ENCODE results near the gene IRAK1. TPM values are rescaled to one million over a fixed set of nuclear protein-coding genes. Genes with fewer than 3 reads are reported as not detected.
A peak's percentile ranks its signal among the peaks of the same experiment; 100 is the strongest.

The IRAK1 gene
- total RNA-seq, 2 donors from 2014 or later, result 61.1 to 73.9 TPM

GRCh38 chrX:154015581-154016264 is 4.0 kb downstream of the IRAK1 start:
- H3K9ac ChIP-seq (ENCODE audit: extremely low read depth, low read length, poor library complexity, severe bottlenecking), result no peak overlapping the region
- peaks cover 3% of the 10 kb centered on the region for H3K27me3 Mint-ChIP-seq (ENCODE audit: insufficient read depth)
- H3K36me3 Mint-ChIP-seq (ENCODE audit: low read depth), result peaks cover 21% of the 10 kb centered on the region
- no peaks in the 10 kb centered on the region for H3K27me3 ChIP-seq (ENCODE audit: control insufficient read depth, insufficient read depth, low read length, poor library complexity, severe bottlenecking)
- no peaks in the 10 kb centered on the region for H3K9me3 ChIP-seq (ENCODE audit: control insufficient read depth, low read length)
- no peaks in the 10 kb centered on the region for H3K36me3 ChIP-seq (ENCODE audit: control insufficient read depth, insufficient read depth, low read length)
- H3K4me1 Mint-ChIP-seq, result peaks cover 8% of the 10 kb centered on the region
- H3K9me3 Mint-ChIP-seq, result peaks cover 63% of the 10 kb centered on the region
- no peak overlapping the region for H3K4me3 Mint-ChIP-seq
- no peak for DNase-seq
- no peak overlapping the region for H3K4me3 ChIP-seq (ENCODE audit: low read length)
- H3K4me1 ChIP-seq (ENCODE audit: control insufficient read depth, insufficient read depth, low read length), result no peaks in the 10 kb centered on the region
- H3K27ac Mint-ChIP-seq, result peak overlapping the region; percentile 52
- H3K27ac ChIP-seq (ENCODE audit: low read depth, low read length), result no peak overlapping the region
- WGBS, 2 experiments (ENCODE audit: insufficient coverage in 1 of 2, insufficient read length in 1 of 2), result 85 to 89% methylated on average over 3 to 16 of the region's 16 CpGs
- TF ChIP-seq CTCF (conservative IDR thresholded peaks at IDR 0.05), result no peak

GRCh38 chrX:154014429-154015380 is 5.0 kb downstream of the IRAK1 start:
- no peaks in the 10 kb centered on the region for H3K27me3 ChIP-seq (ENCODE audit: control insufficient read depth, insufficient read depth, low read length, poor library complexity, severe bottlenecking)
- Mint-ChIP-seq H3K4me3 (no peak overlapping the region), H3K4me1 (peaks cover 3% of the 10 kb centered on the region), H3K27ac (no peak overlapping the region), H3K27me3 (ENCODE audit: insufficient read depth) (no peaks in the 10 kb centered on the region), H3K9me3 (peaks cover 64% of the 10 kb centered on the region), H3K36me3 (ENCODE audit: low read depth) (peaks cover 27% of the 10 kb centered on the region)
- WGBS, 2 experiments (ENCODE audit: insufficient coverage in 1 of 2, insufficient read length in 1 of 2), result 90 to 100% methylated on average over 2 to 24 of the region's 24 CpGs
- H3K4me3 ChIP-seq (ENCODE audit: low read length), result no peak overlapping the region
- H3K36me3 ChIP-seq (ENCODE audit: control insufficient read depth, insufficient read depth, low read length), result no peaks in the 10 kb centered on the region
- no peak for DNase-seq
- no peak overlapping the region for H3K9ac ChIP-seq (ENCODE audit: extremely low read depth, low read length, poor library complexity, severe bottlenecking)
- no peak overlapping the region for H3K27ac ChIP-seq (ENCODE audit: low read depth, low read length)
- TF ChIP-seq CTCF (conservative IDR thresholded peaks at IDR 0.05), result no peak
- H3K9me3 ChIP-seq (ENCODE audit: control insufficient read depth, low read length), result no peaks in the 10 kb centered on the region
- no peaks in the 10 kb centered on the region for H3K4me1 ChIP-seq (ENCODE audit: control insufficient read depth, insufficient read depth, low read length)

GRCh38 chrX:154013614-154014360 is 5.9 kb downstream of the IRAK1 start:
- Mint-ChIP-seq H3K4me1 (peaks cover 1% of the 10 kb centered on the region), H3K4me3 (no peak overlapping the region), H3K9me3 (peaks cover 67% of the 10 kb centered on the region), H3K27ac (no peak overlapping the region), H3K36me3 (ENCODE audit: low read depth) (peaks cover 27% of the 10 kb centered on the region), H3K27me3 (ENCODE audit: insufficient read depth) (no peaks in the 10 kb centered on the region)
- no peak overlapping the region for H3K27ac ChIP-seq (ENCODE audit: low read depth, low read length)
- no peaks in the 10 kb centered on the region for H3K9me3 ChIP-seq (ENCODE audit: control insufficient read depth, low read length)
- no peak overlapping the region for H3K4me3 ChIP-seq (ENCODE audit: low read length)
- DNase-seq, result peak; percentile 76
- H3K27me3 ChIP-seq (ENCODE audit: control insufficient read depth, insufficient read depth, low read length, poor library complexity, severe bottlenecking), result no peaks in the 10 kb centered on the region
- no peaks in the 10 kb centered on the region for H3K4me1 ChIP-seq (ENCODE audit: control insufficient read depth, insufficient read depth, low read length)
- no peak overlapping the region for H3K9ac ChIP-seq (ENCODE audit: extremely low read depth, low read length, poor library complexity, severe bottlenecking)
- 64 to 81% methylated on average over 6 to 20 of the region's 20 CpGs for WGBS, 2 experiments (ENCODE audit: insufficient coverage in 1 of 2, insufficient read length in 1 of 2)
- peak; percentile 86 for TF ChIP-seq CTCF (conservative IDR thresholded peaks at IDR 0.05)
- H3K36me3 ChIP-seq (ENCODE audit: control insufficient read depth, insufficient read depth, low read length), result no peaks in the 10 kb centered on the region
